Hypothalamus (tissue), 51 donors: ENCODE data around the gene MED26.
"Not testable (repeated sequence)": the region's sequence is repeated elsewhere in the genome, so short reads cannot be mapped to it uniquely, and the experiment has no call there.

Experiments
- DNase-seq, 51 donors: peaks; one replicate each; lab custom pipeline; 2025; lab: John Stamatoyannopoulos, UW

Gene MED26

DNA sequence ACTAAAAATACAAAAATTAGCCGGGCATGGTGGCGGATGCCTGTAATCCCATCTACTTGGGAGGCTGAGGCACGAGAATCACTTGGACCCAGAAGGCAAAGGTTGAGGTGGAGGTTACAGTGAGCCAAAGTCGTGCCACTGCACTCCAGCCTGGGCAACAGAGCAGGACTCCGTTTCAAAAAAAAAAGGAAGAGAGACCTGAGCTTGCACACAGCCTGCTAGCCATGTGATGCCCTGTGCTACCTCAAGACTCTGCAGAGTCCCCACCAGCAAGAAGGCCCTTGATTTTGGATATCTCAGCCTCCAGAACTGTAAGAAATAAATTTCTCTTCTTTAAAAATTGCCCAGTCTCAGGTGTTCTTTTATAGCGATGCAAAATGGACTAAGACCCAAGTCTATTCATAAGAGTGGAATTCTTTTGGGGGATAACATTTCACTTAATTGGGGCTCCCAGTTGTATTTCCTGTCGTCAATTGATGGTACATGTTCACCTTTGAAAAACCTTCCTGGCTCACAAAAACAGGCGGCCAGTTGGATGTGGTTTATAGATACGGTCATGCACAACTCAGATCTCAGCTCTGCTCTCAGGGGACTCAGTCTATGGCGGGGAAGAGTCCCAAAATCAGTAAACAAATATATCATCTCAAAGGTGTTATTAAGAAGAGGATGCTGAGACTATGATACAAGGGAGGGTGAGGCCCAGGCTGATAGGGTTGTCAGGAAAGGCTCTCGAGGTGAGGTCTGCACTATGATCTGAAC lies 83.4 kb downstream of the MED26 start:
- no peak for DNase-seq

- DNase-seq = not testable (repeated sequence)
Measured at GRCh38 chr19:16543734-16544133, 84.3 kb downstream of the MED26 start.

DNA sequence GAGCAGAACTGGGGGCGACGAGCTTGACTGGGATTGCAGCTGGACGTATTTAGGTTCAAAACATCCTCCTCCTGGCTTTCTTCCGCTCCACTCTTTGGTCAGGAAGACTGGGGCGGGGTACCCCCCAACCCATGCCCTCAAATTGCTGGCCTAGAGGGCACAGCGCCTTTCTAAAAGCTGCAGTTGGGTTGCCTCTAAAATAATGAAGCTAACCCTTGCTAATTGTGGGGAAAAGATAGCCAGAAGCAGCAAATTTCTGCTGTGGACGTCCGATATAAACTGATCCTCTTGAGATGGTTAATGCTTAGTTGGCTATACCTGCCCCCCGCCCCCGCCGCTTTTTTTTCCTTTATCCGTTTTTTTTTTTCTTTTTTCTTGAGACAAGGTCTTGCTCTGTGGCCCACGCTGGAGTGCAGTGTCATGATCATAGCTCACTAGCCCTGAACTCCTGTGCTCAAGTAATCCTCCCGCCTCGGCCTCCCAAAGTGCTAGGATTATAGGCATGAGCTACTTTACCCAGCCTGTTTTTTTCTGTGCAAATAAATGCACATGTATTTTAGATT lies 85.0 kb downstream of the MED26 start:
- DNase-seq = no peak

DNA sequence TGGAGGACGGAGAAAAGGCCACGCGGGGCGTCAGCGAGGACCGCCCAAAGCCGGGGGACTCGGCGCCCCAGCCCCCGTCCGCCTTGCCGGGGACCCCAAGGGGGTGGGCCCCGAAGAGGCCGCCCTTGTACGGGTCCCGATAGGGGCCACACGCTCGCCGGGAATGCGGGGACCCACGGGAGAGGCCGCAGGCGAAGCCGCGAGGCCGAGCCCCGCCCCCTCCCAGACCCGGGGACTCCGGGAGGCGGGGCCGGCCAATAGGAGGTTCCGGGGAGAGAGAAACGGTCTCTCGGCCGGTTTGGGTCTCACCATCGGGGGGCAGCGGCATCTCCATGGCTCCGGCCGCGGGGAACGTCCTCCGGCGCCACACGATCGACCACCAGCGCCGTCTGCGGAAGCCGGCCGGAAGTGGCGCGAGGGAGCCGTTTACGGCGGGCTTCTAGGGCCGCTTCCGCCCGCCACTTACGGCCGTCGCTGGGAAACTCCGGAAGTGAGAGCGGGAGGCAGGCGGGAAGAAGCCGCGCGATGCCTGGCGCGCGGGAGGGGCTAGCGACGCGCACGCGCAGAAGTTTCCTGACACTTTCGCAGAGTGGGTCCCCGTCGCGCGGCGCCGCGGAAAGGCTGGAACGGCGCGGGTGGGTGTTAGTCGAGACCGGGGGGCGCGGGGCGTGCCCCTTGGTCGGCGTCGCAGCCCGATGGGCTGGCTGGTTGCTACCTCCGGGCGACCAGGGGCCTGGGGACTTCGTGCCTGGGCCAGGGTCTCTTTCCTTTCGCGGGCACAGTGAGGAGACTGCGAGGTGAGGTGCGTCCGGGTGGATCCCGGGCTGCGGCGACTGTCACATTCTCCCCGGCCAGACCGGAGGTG lies 85.7 kb downstream of the MED26 start, which contains the start of gene CHERP:
Gene CHERP, minus strand, starts transcription at position 393 of the 865 bp plus-strand sequence. Its CDS starts 59 bp downstream, at position 334.
- peak; percentile 55 to 96 (median 87) for DNase-seq

DNA sequence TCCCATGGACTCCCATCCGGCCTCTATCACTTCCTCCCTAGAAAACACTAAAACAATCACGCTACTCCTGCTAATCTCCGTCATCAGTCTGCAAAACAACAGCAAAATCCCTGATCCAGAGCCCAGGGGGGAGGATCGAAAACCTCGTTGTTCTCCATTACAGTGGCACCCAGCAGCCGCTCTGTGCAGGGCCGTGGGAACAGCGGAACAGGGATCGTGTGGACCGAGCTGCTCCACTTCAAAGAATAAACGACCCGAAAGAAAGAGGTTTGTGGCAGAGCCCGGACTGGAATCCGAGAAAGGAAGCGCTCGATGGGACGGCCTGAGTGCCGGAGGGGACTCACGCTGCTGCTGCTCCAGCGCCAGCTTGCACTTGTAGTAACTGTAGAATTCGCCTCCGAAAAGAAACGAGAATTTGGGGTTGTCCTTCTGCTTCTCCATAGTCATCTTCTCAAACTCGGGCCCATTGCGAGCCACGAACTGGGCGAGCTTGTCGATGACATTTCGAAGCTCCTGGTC lies 86.4 kb downstream of the MED26 start:
- no peak for DNase-seq

- DNase-seq = no peak
Measured at GRCh38 chr19:16540948-16541347, 87.1 kb downstream of the MED26 start.

DNA sequence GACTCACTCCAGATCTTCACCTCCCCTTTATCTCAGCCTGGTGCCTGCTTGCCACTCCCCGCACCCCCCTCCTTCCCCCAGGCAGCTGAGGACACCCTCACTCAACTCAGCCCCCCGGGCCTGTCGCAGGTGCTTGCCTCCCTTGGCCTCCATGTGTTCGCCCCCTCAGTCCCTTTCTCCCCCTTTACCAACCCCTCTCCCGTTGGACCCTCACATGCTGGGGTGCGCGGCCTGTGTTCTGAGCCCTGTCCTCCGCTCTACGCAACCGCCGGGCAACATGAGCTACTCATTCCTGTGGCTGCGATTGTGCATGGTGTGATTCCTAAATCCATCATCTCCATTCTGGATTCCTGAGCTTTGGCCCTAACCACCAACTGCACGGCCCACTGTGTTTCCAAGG lies 90.9 kb downstream of the MED26 start:
- no peak for DNase-seq

- DNase-seq = no peak
Measured at GRCh38 chr19:16536130-16536529, 91.9 kb downstream of the MED26 start.

DNA sequence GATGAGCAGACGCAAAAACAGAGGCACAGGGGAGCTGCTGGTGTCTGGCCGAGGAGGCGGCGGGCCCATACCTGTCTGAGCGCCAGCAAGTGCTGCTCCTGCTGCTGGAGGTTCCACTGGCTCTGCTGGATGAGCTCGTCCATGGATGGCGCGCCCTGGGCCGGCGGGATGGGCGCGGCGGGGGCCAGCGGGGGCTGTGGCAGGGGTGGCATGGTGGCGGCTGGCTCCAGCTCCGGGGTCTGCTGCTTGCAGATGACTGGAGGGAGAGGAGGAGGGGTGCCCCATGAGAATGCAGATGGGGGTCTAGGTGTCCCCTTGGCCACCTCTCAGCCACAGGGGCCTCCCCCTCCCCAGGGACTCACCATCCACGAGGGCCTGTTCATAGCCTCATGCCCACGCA lies 92.6 kb downstream of the MED26 start:
- DNase-seq = no peak

- DNase-seq = no peak
Measured at GRCh38 chr19:16532440-16533234, 95.4 kb downstream of the MED26 start.

- no peak for DNase-seq
Measured at GRCh38 chr19:16531380-16531669, 96.7 kb downstream of the MED26 start.

- no peak for DNase-seq
Measured at GRCh38 chr19:16530540-16531379, 97.2 kb downstream of the MED26 start.

DNA sequence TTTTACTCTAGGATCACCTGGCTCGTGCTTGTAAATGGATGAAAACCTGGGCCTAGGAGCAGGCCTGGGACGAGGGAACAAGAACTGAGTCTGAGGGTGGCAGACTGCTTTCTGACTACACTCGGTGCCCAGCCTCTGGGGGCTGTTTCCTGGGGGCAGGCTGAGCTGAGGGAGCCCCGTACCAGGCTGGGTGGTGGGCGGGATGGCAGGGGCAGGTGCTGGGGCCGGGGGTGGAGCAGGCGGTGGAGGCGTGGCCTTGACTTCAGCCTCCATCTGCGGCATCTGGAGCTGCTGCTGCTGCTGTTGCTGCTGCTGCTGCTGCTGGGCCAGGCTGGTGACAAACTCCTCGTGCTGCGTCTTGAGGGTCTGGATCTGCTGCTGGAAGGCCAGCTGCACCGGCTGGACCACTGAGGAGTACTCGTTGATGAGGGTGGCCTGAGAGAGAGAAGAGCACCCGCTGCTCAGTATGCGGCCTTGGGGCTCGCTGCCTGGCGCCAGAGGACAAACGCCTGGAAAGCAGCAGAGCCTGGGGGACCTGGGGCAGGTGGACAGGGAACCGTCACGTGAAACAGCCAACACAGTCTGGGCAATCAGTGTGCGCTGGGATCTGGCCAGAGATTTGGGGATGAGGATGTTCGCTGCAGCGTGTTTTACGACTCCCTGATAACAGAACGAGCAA lies 98.4 kb downstream of the MED26 start:
- no peak for DNase-seq

GRCh38 chr19:16527971-16528521 lies 100.0 kb downstream of the MED26 start:
- DNase-seq = no peak

DNA sequence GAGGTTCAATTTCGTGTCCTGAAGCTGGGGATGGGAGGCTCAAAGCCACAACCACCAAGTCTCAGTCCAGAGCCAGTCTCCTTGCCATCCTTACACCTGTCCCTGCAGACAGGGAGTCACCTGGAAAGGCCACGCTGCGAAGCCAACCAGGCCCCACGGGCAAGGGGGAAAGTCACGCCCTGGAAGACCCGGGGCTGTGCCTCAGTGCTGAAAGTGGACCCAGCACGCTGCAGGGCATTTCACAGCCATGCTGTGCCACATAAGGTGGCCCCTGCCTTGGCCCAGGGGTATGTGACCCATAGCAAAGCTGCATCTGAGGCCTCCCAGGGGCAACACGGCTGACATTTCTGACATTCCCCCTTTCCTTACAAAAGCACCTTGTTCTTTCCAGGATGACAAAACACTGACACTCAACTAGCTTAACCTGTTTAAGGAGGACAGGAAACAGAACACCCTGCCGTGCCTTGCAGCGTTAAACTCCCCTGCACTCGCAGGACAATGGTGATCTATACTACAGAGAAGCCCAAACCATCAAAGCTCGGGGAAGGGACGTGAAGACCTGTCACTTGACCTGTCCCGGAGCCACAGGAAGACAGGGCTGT lies 100.6 kb downstream of the MED26 start:
- DNase-seq = no peak

DNA sequence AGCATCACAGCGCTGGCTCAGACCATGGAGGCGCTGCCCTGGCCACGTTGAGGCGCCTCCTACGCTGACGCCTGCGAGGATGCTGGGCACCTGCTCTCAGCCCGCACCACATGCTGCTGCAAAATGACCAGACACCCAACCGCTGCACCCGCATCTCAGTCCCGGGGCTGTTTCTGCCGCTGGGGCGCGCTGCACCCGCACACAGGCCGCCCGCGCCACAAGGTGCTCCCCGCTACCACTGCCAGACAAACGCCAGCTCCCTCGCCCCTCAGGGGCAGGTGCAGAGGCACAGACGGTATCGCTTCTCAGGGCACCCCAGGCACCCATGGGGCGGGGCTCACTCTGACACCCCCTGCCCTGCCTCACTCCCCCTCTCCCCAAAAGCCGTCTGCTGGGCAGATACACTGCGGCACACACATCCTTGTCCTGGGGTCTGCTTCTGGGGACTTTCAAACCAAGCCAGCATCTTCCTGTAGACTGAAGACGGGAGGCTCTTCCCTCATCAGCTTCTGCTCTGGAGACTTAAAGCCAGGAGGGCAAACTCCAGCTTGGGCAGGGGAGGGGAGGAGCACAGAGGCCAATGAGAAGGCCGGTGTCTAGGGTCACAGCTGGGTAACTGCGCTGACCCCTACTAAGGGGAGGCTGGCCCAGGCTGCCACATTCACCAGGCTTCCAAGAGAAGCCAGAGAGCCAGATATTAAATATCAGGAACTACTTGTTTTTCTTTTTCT lies 102.1 kb downstream of the MED26 start:
- no peak for DNase-seq

DNA sequence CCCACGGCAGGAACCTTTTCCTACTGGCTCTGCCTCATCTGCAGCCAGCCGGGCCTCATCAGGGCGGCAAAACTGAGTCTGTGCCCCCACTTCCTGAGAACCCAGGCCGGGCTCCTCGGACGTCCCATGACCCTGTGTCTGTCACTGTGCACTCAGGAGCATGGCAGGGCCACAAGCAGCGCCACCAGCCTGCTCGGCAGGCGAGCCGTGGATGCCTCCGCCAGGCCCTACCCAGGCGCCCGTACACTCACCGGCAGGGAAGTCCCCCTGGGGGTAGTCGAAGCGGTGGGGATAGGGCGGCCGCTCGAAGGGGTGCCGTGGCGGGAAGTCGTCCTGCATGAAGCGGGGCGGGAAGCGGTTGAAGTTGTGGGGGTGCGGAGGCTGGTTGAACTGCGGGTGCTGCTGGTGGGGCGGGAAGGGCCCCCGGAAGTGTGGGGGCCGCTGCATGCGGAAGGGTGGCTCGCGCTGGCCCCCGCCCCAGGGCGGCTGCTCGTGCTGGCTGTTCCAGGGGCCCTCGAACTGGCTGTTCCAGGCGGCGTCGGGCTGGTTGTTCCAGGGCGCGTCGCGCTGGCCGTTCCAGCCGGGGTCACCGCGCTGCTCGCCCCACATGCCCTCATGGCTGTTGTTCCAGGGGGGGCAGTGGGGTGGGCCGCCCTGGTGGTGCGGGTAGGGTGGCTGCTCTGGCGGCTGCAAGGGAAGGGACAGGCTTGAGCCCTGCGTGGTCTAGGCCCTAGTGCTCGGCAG lies 102.8 kb downstream of the MED26 start:
- no peak for DNase-seq
